Duodenal mucosa (tissue), 2 donors: ENCODE data around the gene EIF1AX.
"Not testable (repeated sequence)": the region's sequence is repeated elsewhere in the genome, so short reads cannot be mapped to it uniquely, and the experiment has no call there.

Experiments used
- H3K27ac ChIP-seq: one replicate; pipeline ENCODE4 v1.7.0; 2013; ENCODE audit warnings: low read depth, low read length
- H3K27me3 ChIP-seq, 2 donors: one replicate each; pipeline ENCODE4 v1.7.0; 2013; ENCODE audit warnings: low read length in 2 of 2, control low read depth in 1 of 2; ENCODE audit not compliant: insufficient read depth in 2 of 2, control insufficient read depth in 1 of 2
- H3K36me3 ChIP-seq, 2 donors: one replicate each; pipeline ENCODE4 v1.7.0; 2013; ENCODE audit warnings: low read length in 2 of 2, control low read depth in 1 of 2; ENCODE audit not compliant: insufficient read depth in 2 of 2, control insufficient read depth in 1 of 2
- H3K4me1 ChIP-seq, 2 donors: one replicate each; pipeline ENCODE4 v1.7.0; 2013; ENCODE audit warnings: low read length in 2 of 2, control low read depth in 1 of 2; ENCODE audit not compliant: insufficient read depth in 2 of 2, control insufficient read depth in 1 of 2
- H3K4me3 ChIP-seq, 2 donors: one replicate each; pipeline ENCODE4 v1.7.0; 2013; ENCODE audit warnings: low read length in 2 of 2, low read depth in 1 of 2
- H3K9ac ChIP-seq, 2 donors: one replicate each; pipeline ENCODE4 v1.7.0; 2013; ENCODE audit warnings: low read length in 2 of 2, low read depth in 1 of 2
- H3K9me3 ChIP-seq, 2 donors: one replicate each; pipeline ENCODE4 v1.7.0; 2013; ENCODE audit warnings: low read length in 2 of 2, control low read depth in 1 of 2; ENCODE audit not compliant: control insufficient read depth in 1 of 2

EIF1AX gene

DNA sequence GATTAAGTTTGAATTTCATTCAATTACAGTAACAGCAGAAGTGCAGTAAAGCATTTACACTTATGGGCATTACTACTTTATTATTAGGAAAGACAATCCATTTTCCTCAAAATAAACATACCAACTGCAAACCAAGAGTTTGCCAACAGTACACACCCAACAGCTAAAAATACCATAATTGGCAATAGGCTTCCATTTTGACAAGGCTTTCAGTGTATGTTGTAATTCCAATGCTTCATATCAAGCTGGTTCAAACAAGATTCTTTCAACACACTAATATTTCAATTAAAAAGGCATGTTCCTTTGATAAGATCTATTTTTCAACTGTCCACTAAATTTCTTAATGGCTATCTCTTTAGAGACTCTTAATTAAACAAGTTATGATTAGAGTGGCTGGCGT, 12.1 kb downstream of the EIF1AX start:
- no peaks in the 10 kb centered on the region for H3K9me3 ChIP-seq
- no peaks in the 10 kb centered on the region for H3K27me3 ChIP-seq
- no peaks in the 10 kb centered on the region for H3K4me1 ChIP-seq
- H3K4me3 ChIP-seq: no peak overlapping the region
- no peak overlapping the region for H3K27ac ChIP-seq
- no peak overlapping the region for H3K9ac ChIP-seq
- peaks cover 4 to 24% of the 10 kb centered on the region in 2 donors for H3K36me3 ChIP-seq

DNA sequence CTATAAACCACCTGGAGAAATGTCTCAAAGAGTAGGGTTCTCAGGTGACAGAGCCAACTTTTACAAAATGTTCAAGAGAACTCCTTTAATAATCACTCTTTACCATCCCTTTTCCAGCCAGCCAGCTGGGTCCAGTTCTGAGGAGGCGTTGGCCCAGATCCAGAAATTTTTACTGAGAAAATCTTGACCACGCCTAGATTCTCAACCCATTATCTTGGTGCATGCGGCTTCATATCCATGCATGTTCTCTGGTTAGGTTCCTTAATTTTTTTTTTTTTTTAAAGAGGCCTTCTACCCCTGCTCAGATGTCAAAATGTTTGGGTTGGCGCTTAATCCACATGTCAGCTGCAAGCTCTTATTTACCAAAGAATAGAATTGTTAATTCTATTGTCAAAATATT, 13.0 kb downstream of the EIF1AX start:
- Histone ChIP-seq H3K4me1 (no peaks in the 10 kb centered on the region), H3K9me3 (no peaks in the 10 kb centered on the region), H3K4me3 (no peak overlapping the region), H3K9ac (no peak overlapping the region), H3K27me3 (no peaks in the 10 kb centered on the region), H3K27ac (no peak overlapping the region), H3K36me3 (peaks cover 4 to 23% of the 10 kb centered on the region in 2 donors)

GRCh38 chrX:20127440-20127839, 14.2 kb downstream of the EIF1AX start:
- H3K27ac ChIP-seq, H3K4me1 ChIP-seq, H3K27me3 ChIP-seq, H3K9me3 ChIP-seq, H3K9ac ChIP-seq, H3K4me3 ChIP-seq: not testable (repeated sequence)
- peaks cover 4 to 20% of the 10 kb centered on the region in 2 donors for H3K36me3 ChIP-seq

DNA sequence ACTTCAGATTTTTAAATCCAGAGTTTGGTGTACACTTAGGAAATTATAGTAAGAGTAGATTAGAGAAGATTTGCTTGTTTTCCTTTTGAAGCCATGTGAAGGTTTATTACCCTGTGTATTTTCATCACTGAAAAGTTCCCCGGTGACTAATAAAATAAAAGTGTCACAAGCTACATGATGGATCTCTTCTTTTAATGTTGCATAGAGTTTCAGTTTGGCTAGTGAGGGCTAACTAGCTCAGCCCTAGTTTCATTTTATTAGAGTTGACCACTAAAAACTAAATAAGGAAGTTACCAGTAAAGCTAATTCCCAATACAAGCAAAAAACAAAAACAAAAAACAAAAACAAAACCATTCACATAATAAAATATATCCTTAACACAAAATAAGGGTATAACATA, 14.8 kb downstream of the EIF1AX start:
- peaks cover 4 to 16% of the 10 kb centered on the region in 2 donors for H3K36me3 ChIP-seq
- not testable (repeated sequence) for H3K9me3 ChIP-seq, H3K4me3 ChIP-seq, H3K27ac ChIP-seq, H3K4me1 ChIP-seq, H3K9ac ChIP-seq, H3K27me3 ChIP-seq

- no peaks in the 10 kb centered on the region for H3K4me1 ChIP-seq
- H3K9ac ChIP-seq: no peak overlapping the region
- no peak overlapping the region for H3K27ac ChIP-seq
- no peak overlapping the region for H3K4me3 ChIP-seq
- no peaks in the 10 kb centered on the region for H3K27me3 ChIP-seq
- no peaks in the 10 kb centered on the region for H3K9me3 ChIP-seq
- peaks cover 4 to 10% of the 10 kb centered on the region in 2 donors for H3K36me3 ChIP-seq
Observed at GRCh38 chrX:20124964-20125363, 16.7 kb downstream of the EIF1AX start.

GRCh38 chrX:20118065-20118824, 23.4 kb downstream of the EIF1AX start:
- no peaks in the 10 kb centered on the region for H3K36me3 ChIP-seq
- no peak overlapping the region for H3K9ac ChIP-seq
- H3K4me1 ChIP-seq: peaks cover 0 to 3% of the 10 kb centered on the region in 2 donors
- peaks cover 5 to 6% of the 10 kb centered on the region in 2 donors for H3K27me3 ChIP-seq
- H3K4me3 ChIP-seq: no peak overlapping the region
- H3K9me3 ChIP-seq: no peaks in the 10 kb centered on the region
- no peak overlapping the region for H3K27ac ChIP-seq

GRCh38 chrX:20116577-20117240, 24.9 kb downstream of the EIF1AX start, which contains the start of gene MAP7D2:
Gene MAP7D2 (minus strand): TSS chrX:20116907. CDS start chrX:20116879, 28 bp downstream.
- Histone ChIP-seq H3K36me3 (no peaks in the 10 kb centered on the region), H3K9ac (no peak within 1 kb of the TSS), H3K9me3 (no peaks in the 10 kb centered on the region)

DNA sequence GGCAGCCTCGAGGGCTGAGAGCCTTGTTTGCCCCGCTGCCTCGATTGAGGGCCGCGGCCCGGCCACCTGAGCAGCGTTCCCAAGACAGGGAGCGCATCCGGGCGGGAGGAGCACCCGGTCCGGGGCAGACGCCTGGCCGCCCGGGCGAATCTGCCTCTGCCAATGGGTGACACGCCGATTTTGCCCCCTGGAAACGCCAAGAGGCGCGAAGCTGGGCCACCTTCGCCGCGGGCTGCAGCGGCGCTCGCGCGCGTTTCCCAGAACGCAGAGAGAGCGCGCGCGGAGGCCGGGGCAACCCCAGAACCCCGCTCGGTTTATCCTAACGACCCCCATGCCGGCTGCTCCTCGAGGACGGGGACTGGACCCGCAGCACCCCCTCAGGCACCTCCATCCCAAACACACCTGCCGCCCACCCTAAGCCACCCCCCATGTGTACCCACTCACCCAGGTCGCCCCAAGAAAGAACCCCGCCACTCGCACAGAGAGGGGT, 25.5 kb downstream of the EIF1AX start:
- Histone ChIP-seq H3K36me3 (no peaks in the 10 kb centered on the region), H3K9me3 (no peaks in the 10 kb centered on the region), H3K27me3 (peaks cover 5 to 6% of the 10 kb centered on the region in 2 donors), H3K9ac (no peak overlapping the region), H3K4me1 (peaks cover 0 to 3% of the 10 kb centered on the region in 2 donors), H3K4me3 (peak overlapping the region in 1 of 2 donors; percentile 45), H3K27ac (no peak overlapping the region)

More at GRCh38 chrX:20116577-20117240, 24.9 kb downstream of the EIF1AX start, which contains the start of gene MAP7D2:
- H3K4me3 ChIP-seq: peak within 1 kb of the TSS in 1 of 2 donors; percentile 45
- peaks cover 0 to 3% of the 10 kb centered on the region in 2 donors for H3K4me1 ChIP-seq
- no peak within 1 kb of the TSS for H3K27ac ChIP-seq
- H3K27me3 ChIP-seq: peaks cover 5 to 6% of the 10 kb centered on the region in 2 donors

GRCh38 chrX:20112022-20112774, 29.4 kb downstream of the EIF1AX start:
- Histone ChIP-seq H3K9ac (no peak overlapping the region), H3K27ac (no peak overlapping the region), H3K4me1 (peaks cover 0 to 3% of the 10 kb centered on the region in 2 donors), H3K36me3 (no peaks in the 10 kb centered on the region), H3K4me3 (no peak overlapping the region), H3K9me3 (no peaks in the 10 kb centered on the region), H3K27me3 (peaks cover 4% of the 10 kb centered on the region in 2 donors)

GRCh38 chrX:20111271-20111670, 30.4 kb downstream of the EIF1AX start:
- H3K4me3 ChIP-seq: no peak overlapping the region
- H3K9me3 ChIP-seq: no peaks in the 10 kb centered on the region
- no peak overlapping the region for H3K27ac ChIP-seq
- no peaks in the 10 kb centered on the region for H3K36me3 ChIP-seq
- no peak overlapping the region for H3K9ac ChIP-seq
- no peaks in the 10 kb centered on the region for H3K4me1 ChIP-seq
- no peaks in the 10 kb centered on the region for H3K27me3 ChIP-seq
